SU-DHL-6 (cell line): ENCODE results near the gene ZBTB2.

ENCODE experiments used
- H2AFZ ChIP-seq: fragments of 200-600 bp; sonication (generic); 2 replicates; pipeline ENCODE4 v1.6.1; 2014; ENCODE audit warnings: low read depth, mild to moderate bottlenecking, moderate library complexity, mixed read lengths, antibody characterized with exemption, low read length; ENCODE audit not compliant: severe bottlenecking
- H3F3A ChIP-seq: fragments of 200-600 bp; shearing (Covaris generic); 2 replicates; pipeline ENCODE4 v1.6.0; 2016; ENCODE audit warnings: antibody characterized with exemption, mild to moderate bottlenecking; ENCODE audit not compliant: insufficient read depth
- H3K27ac ChIP-seq: fragments of 200-600 bp; sonication (generic); 2 replicates; pipeline ENCODE4 v1.5.1; 2016; ENCODE audit warnings: low read depth, mild to moderate bottlenecking, low read length, moderate library complexity, mixed read lengths
- H3K27me3 ChIP-seq: fragments of 200-600 bp; sonication (generic), shearing (Covaris generic); 2 replicates; pipeline ENCODE4 v1.6.0; 2014; ENCODE audit warnings: mild to moderate bottlenecking, low read length
- H3K36me3 ChIP-seq: fragments of 200-600 bp; sonication (generic); 2 replicates; pipeline ENCODE4 v1.6.1; 2014; ENCODE audit warnings: mild to moderate bottlenecking, low read length, mixed read lengths
- H3K4me2 ChIP-seq: fragments of 300-600, 200-600 bp; shearing (Covaris generic), sonication (generic); 2 replicates; pipeline ENCODE4 v1.6.0; 2014; ENCODE audit warnings: low read length, low read depth, mild to moderate bottlenecking; ENCODE audit not compliant: poor library complexity, severe bottlenecking
- H3K4me3 ChIP-seq: fragments of 200-600 bp; sonication (generic); 2 replicates; pipeline ENCODE4 v1.5.1; 2014; ENCODE audit warnings: antibody characterized with exemption, low read length, mild to moderate bottlenecking, mixed read lengths; ENCODE audit not compliant: insufficient read depth, poor library complexity, severe bottlenecking
- H3K79me2 ChIP-seq: fragments of 200-600 bp; sonication (generic); 2 replicates; pipeline ENCODE4 v1.6.1; 2014; ENCODE audit warnings: mild to moderate bottlenecking, low read length, moderate library complexity; ENCODE audit not compliant: insufficient read depth
- H3K9ac ChIP-seq: fragments of 200-600 bp; sonication (generic); 2 replicates; pipeline ENCODE4 v1.7.0; 2014; ENCODE audit warnings: mild to moderate bottlenecking, low read length
- H3K9me2 ChIP-seq: fragments of 200-600 bp; sonication (generic); replicated peaks from 2 replicates; pipeline ENCODE4 v1.6.1; 2014; ENCODE audit warnings: low read length; ENCODE audit not compliant: insufficient read depth
- H3K9me3 ChIP-seq: fragments of 200-600 bp; sonication (generic); 2 replicates; pipeline ENCODE4 v1.6.1; 2014; ENCODE audit warnings: low read length, mixed read lengths; ENCODE audit not compliant: insufficient read depth
- H4K20me1 ChIP-seq: fragments of 200-600 bp; sonication (generic); 2 replicates; pipeline ENCODE4 v1.6.1; 2014; ENCODE audit warnings: low read depth, mild to moderate bottlenecking, antibody characterized with exemption, low read length, moderate library complexity, mixed read lengths
- CTCF ChIP-seq: fragments of 200-600 bp; sonication (generic); IDR thresholded peaks from one replicate; pipeline ENCODE4 v1.5.1; 2017; ENCODE audit warnings: antibody characterized with exemption, mild to moderate bottlenecking, low read length, moderate library complexity; ENCODE audit not compliant: insufficient read depth, poor library complexity, severe bottlenecking
- EZH2phosphoT487 ChIP-seq: fragments of 200-600 bp; sonication (generic), shearing (Covaris generic); conservative IDR thresholded peaks from 2 replicates; pipeline ENCODE4 v1.6.1; 2018; ENCODE audit warnings: mild to moderate bottlenecking, antibody characterized with exemption, low read length, moderate library complexity, mixed read lengths

The ZBTB2 gene

GRCh38 chr6:151434369-151434768 lies 43.0 kb upstream of the ZBTB2 start:
- peaks cover 24% of the 10 kb centered on the region for H3K36me3 ChIP-seq
- H3K79me2 ChIP-seq: peaks cover 27% of the 10 kb centered on the region
- no peak overlapping the region for H3K4me3 ChIP-seq
- 0 out of 2 replicates have a peak, but pooled peaks cover 4% of the 10 kb centered on the region for H3F3A ChIP-seq
- no peak overlapping the region for H3K27ac ChIP-seq
- TF ChIP-seq CTCF: no peak
- no peak for TF ChIP-seq EZH2phosphoT487
- H3K27me3 ChIP-seq: no peaks in the 10 kb centered on the region
- H3K9ac ChIP-seq: no peak overlapping the region
- no peak overlapping the region for H3K4me2 ChIP-seq
- no peaks in the 10 kb centered on the region for H3K9me3 ChIP-seq
- H2AFZ ChIP-seq: no peak overlapping the region
- H4K20me1 ChIP-seq: no peaks in the 10 kb centered on the region
- no peaks in the 10 kb centered on the region for H3K9me2 ChIP-seq

GRCh38 chr6:151432651-151433050 lies 41.3 kb upstream of the ZBTB2 start:
- H3K9me3 ChIP-seq: no peaks in the 10 kb centered on the region
- no peak overlapping the region for H3K27ac ChIP-seq
- no peaks in the 10 kb centered on the region for H4K20me1 ChIP-seq
- H3K27me3 ChIP-seq: no peaks in the 10 kb centered on the region
- H3K4me2 ChIP-seq: no peak overlapping the region
- H3K79me2 ChIP-seq: peaks cover 9% of the 10 kb centered on the region
- TF ChIP-seq CTCF (no peak), EZH2phosphoT487 (no peak)
- no peak overlapping the region for H2AFZ ChIP-seq
- no peak overlapping the region for H3K4me3 ChIP-seq
- H3K36me3 ChIP-seq: peaks cover 27% of the 10 kb centered on the region
- 0 out of 2 replicates have a peak, but pooled peaks cover 4% of the 10 kb centered on the region for H3F3A ChIP-seq
- no peak overlapping the region for H3K9ac ChIP-seq
- H3K9me2 ChIP-seq: no peaks in the 10 kb centered on the region

GRCh38 chr6:151431337-151431736 lies 40.0 kb upstream of the ZBTB2 start:
- Histone ChIP-seq H3K27me3 (no peaks in the 10 kb centered on the region), H2AFZ (no peak overlapping the region), H3F3A (0 out of 2 replicates have a peak, but pooled peaks cover 4% of the 10 kb centered on the region), H3K36me3 (peaks cover 27% of the 10 kb centered on the region), H3K9me3 (no peaks in the 10 kb centered on the region), H3K9ac (no peak overlapping the region), H3K4me3 (no peak overlapping the region), H4K20me1 (no peaks in the 10 kb centered on the region), H3K4me2 (no peak overlapping the region), H3K9me2 (no peaks in the 10 kb centered on the region), H3K27ac (no peak overlapping the region), H3K79me2 (peaks cover 3% of the 10 kb centered on the region; the same call in 1 of the 2 replicates)
- TF ChIP-seq EZH2phosphoT487 (no peak), CTCF (no peak)
